HG03432 (cell line): ENCODE data around the gene SH2D7.

Experiments
- ATAC-seq: cut with Tn5 transposase; IDR thresholded peaks from one replicate; pipeline ENCODE4 v1.9.1; 2021; ENCODE audit warnings: mild to moderate bottlenecking, moderate library complexity; ENCODE audit not compliant: unreplicated experiment

The SH2D7 gene

GRCh38 chr15:78060232-78060631 lies 32.1 kb upstream of the SH2D7 start:
- ATAC-seq: no peak

- ATAC-seq: peak; percentile 46
Measured at GRCh38 chr15:78061963-78062427, 30.4 kb upstream of the SH2D7 start.

- ATAC-seq: no peak
Measured at GRCh38 chr15:78063217-78063616, 29.1 kb upstream of the SH2D7 start.

- ATAC-seq: no peak
Measured at GRCh38 chr15:78063970-78064385, 28.4 kb upstream of the SH2D7 start.

- ATAC-seq: no peak
Measured at GRCh38 chr15:78064544-78064943, 27.8 kb upstream of the SH2D7 start.

GRCh38 chr15:78065284-78065872 lies 27.0 kb upstream of the SH2D7 start:
- ATAC-seq: no peak

- ATAC-seq: peak; percentile 52
Measured at GRCh38 chr15:78065973-78066946, 26.1 kb upstream of the SH2D7 start.

GRCh38 chr15:78067328-78068228 lies 24.8 kb upstream of the SH2D7 start:
- no peak for ATAC-seq

- ATAC-seq: peak; percentile 10
Measured at GRCh38 chr15:78069052-78069414, 23.3 kb upstream of the SH2D7 start.

GRCh38 chr15:78069462-78070029 lies 22.8 kb upstream of the SH2D7 start:
- no peak for ATAC-seq

- no peak for ATAC-seq
Measured at GRCh38 chr15:78070049-78070700, 22.2 kb upstream of the SH2D7 start.

GRCh38 chr15:78071383-78071782 lies 21.0 kb upstream of the SH2D7 start:
- ATAC-seq: no peak

- ATAC-seq: no peak
Measured at GRCh38 chr15:78072080-78072892, 20.1 kb upstream of the SH2D7 start.

- no peak for ATAC-seq
Measured at GRCh38 chr15:78073046-78073787, 19.1 kb upstream of the SH2D7 start.

- no peak for ATAC-seq
Measured at GRCh38 chr15:78075490-78076230, 16.7 kb upstream of the SH2D7 start.

- ATAC-seq: peak; percentile 15
Measured at GRCh38 chr15:78076231-78077052, 15.9 kb upstream of the SH2D7 start.
